ENCODE measurements around the gene CENPX.

Gene CENPX

GRCh38 chr17:82008258-82008940, 14.3 kb downstream of the CENPX start:
- TF ChIP-seq FOXM1 (IDR thresholded peaks at IDR 0.05; ENCODE audit: borderline replicate concordance) (no peak), CTBP1 (IDR thresholded peaks at IDR 0.05; ENCODE audit: borderline replicate concordance) (no peak), TARDBP (IDR thresholded peaks at IDR 0.05) (no peak), ZNF384 (IDR thresholded peaks at IDR 0.05) (no peak), LEF1 (IDR thresholded peaks at IDR 0.05; ENCODE audit: borderline replicate concordance) (no peak), FOXK2 (IDR thresholded peaks at IDR 0.05) (no peak), ELF4 (IDR thresholded peaks at IDR 0.05) (no peak)
- ChIA-PET CTCF (interaction anchor here (2.0 kb wide), 1 partner anchor 11 kb away, joined by 6 read pairs; no protein-coding TSS in a partner anchor), POLR2A (no interaction called here)
- DNase-seq (ENCODE audit: extremely low spot score): no peak

- no peak for TF ChIP-seq ELF4 (IDR thresholded peaks at IDR 0.05)
- no peak for TF ChIP-seq ZNF384 (IDR thresholded peaks at IDR 0.05)
- no peak for TF ChIP-seq TARDBP (IDR thresholded peaks at IDR 0.05)
- no peak for TF ChIP-seq FOXA1 (IDR thresholded peaks at IDR 0.05)
- no peak for TF ChIP-seq SUZ12 (IDR thresholded peaks at IDR 0.05)
- ChIA-PET POLR2A (no interaction called here), CTCF (no interaction called here)
These were observed 15.0 kb downstream of the CENPX start for GRCh38 chr17:82007495-82008257.

GRCh38 chr17:82007228-82007494, 15.5 kb downstream of the CENPX start:
- POLR2A ChIA-PET: no interaction called here
- TF ChIP-seq L3MBTL2 (conservative IDR thresholded peaks at IDR 0.05): no peak
- TF ChIP-seq FOXK2 (IDR thresholded peaks at IDR 0.05): no peak
- no peak for TF ChIP-seq SUZ12 (IDR thresholded peaks at IDR 0.05)
- no peak for TF ChIP-seq SP1 (IDR thresholded peaks at IDR 0.05)
- TF ChIP-seq PKNOX1 (IDR thresholded peaks at IDR 0.05): no peak
- no peak for TF ChIP-seq ARNT (IDR thresholded peaks at IDR 0.05)
- TF ChIP-seq NFRKB (IDR thresholded peaks at IDR 0.05): no peak
- no peak for TF ChIP-seq TARDBP (IDR thresholded peaks at IDR 0.05)
- no peak for TF ChIP-seq LEF1 (IDR thresholded peaks at IDR 0.05; ENCODE audit: borderline replicate concordance)
- no peak for TF ChIP-seq BHLHE40 (IDR thresholded peaks at IDR 0.05; ENCODE audit: borderline replicate concordance)
- no peak for TF ChIP-seq CTBP1 (IDR thresholded peaks at IDR 0.05; ENCODE audit: borderline replicate concordance)
- no peak for TF ChIP-seq HDGF (IDR thresholded peaks at IDR 0.05; ENCODE audit: borderline replicate concordance)
- TF ChIP-seq ELF4 (IDR thresholded peaks at IDR 0.05): no peak
- TF ChIP-seq FOXM1 (IDR thresholded peaks at IDR 0.05; ENCODE audit: borderline replicate concordance): no peak
- no peak for TF ChIP-seq FOXA1 (IDR thresholded peaks at IDR 0.05)
- DNase-seq (ENCODE audit: extremely low spot score): no peak
- CTCF ChIA-PET: no interaction called here

More at GRCh38 chr17:82007495-82008257, 15.0 kb downstream of the CENPX start:
- DNase-seq (ENCODE audit: extremely low spot score): no peak

- POLR2A ChIA-PET: no interaction called here
- DNase-seq (ENCODE audit: extremely low spot score): no peak
- TF ChIP-seq CTBP1 (IDR thresholded peaks at IDR 0.05; ENCODE audit: borderline replicate concordance) (no peak), TARDBP (IDR thresholded peaks at IDR 0.05) (no peak), ZNF384 (IDR thresholded peaks at IDR 0.05) (no peak), SP1 (IDR thresholded peaks at IDR 0.05) (no peak), SUZ12 (IDR thresholded peaks at IDR 0.05) (no peak), L3MBTL2 (conservative IDR thresholded peaks at IDR 0.05) (no peak), HDGF (IDR thresholded peaks at IDR 0.05; ENCODE audit: borderline replicate concordance) (no peak), NFRKB (IDR thresholded peaks at IDR 0.05) (no peak), LEF1 (IDR thresholded peaks at IDR 0.05; ENCODE audit: borderline replicate concordance) (no peak), PKNOX1 (IDR thresholded peaks at IDR 0.05) (no peak), ARNT (IDR thresholded peaks at IDR 0.05) (no peak)
- CTCF ChIA-PET: no interaction called here
These were observed 16.0 kb downstream of the CENPX start for GRCh38 chr17:82006468-82007227.

- CTCF ChIA-PET: no interaction called here
- POLR2A ChIA-PET: no interaction called here
- no peak for TF ChIP-seq ELF4 (IDR thresholded peaks at IDR 0.05)
- no peak for TF ChIP-seq TARDBP (IDR thresholded peaks at IDR 0.05)
- TF ChIP-seq NFRKB (IDR thresholded peaks at IDR 0.05): no peak
- TF ChIP-seq FOXM1 (IDR thresholded peaks at IDR 0.05; ENCODE audit: borderline replicate concordance): no peak
- no peak for TF ChIP-seq ZNF384 (IDR thresholded peaks at IDR 0.05)
- no peak for TF ChIP-seq BHLHE40 (IDR thresholded peaks at IDR 0.05; ENCODE audit: borderline replicate concordance)
- TF ChIP-seq FOXA1 (IDR thresholded peaks at IDR 0.05): no peak
- TF ChIP-seq HDGF (IDR thresholded peaks at IDR 0.05; ENCODE audit: borderline replicate concordance): no peak
- TF ChIP-seq L3MBTL2 (conservative IDR thresholded peaks at IDR 0.05): no peak
- TF ChIP-seq ARNT (IDR thresholded peaks at IDR 0.05): no peak
- no peak for TF ChIP-seq PKNOX1 (IDR thresholded peaks at IDR 0.05)
- TF ChIP-seq CTBP1 (IDR thresholded peaks at IDR 0.05; ENCODE audit: borderline replicate concordance): no peak
- no peak for TF ChIP-seq LEF1 (IDR thresholded peaks at IDR 0.05; ENCODE audit: borderline replicate concordance)
- DNase-seq (ENCODE audit: extremely low spot score): no peak
These were observed 16.9 kb downstream of the CENPX start for GRCh38 chr17:82005701-82006348.
